NCI-H146 treated with DMSO at 0.1 percent for 48 hours (cell line): Measurements from ENCODE around the gene RAB27B.

Experiments
- DNase-seq: peaks from one replicate; lab custom pipeline; 2025; ENCODE audit not compliant: unreplicated experiment; lab: John Stamatoyannopoulos, UW

The RAB27B gene

DNA sequence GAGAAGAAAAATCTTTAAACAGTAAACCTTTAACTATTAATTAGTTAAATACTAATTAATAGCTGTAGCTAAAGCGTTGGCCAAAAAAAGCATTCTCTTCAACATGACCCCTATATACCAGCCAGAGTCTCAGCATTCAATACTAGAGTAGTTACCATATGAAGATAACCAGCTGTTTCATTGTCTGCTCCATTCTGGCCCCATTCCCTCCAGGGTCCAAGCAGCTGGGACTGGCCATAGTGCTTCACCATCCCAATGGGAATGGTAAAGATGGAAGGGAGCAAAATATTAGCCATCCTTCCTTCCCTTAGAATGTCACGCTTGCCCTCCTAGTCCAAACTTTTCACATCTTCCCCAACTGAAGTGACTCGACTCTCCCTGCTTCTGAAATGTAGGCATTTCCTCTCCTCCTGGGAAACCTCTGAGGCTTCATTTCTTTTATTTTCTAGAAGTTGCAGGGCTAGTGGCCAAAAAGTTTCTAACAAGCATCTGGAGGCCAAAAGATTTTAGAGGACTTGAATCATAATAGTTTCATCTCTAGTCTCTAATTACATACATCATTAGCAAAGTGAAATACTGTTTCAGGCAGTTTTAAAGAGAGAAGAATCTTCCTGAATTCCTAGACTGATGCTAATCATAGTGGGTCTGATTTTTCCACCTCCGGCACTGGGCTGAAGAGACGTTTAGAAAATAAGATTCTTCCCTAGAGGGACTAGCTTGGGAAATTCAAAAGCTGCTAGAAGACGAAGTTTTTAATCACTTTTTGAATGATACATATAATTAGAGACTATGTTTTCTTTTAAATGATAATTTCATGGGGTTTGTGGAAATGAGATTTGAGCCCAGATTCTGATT, 78.3 kb downstream of the RAB27B start:
- no peak for DNase-seq

DNA sequence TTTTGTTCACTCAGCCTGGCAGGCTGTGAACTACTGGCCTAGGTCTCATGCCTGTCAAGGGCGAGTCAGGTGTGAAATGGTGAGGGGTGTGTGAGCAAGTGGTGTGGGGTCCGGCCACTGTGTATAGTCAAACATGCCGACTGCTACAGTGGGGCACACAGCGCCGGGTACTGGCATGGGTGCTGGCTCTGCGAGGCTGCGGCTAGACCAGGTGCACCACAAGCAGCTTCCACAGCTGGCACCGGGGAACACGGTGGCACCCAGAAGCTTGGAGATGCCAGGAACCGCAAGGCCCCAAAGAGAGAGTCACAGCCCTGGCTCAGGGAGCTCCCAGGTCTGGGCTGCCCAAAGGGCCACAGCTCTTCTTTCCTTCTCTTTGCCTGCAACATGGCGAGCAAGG, 81.3 kb downstream of the RAB27B start:
- DNase-seq: no peak

DNA sequence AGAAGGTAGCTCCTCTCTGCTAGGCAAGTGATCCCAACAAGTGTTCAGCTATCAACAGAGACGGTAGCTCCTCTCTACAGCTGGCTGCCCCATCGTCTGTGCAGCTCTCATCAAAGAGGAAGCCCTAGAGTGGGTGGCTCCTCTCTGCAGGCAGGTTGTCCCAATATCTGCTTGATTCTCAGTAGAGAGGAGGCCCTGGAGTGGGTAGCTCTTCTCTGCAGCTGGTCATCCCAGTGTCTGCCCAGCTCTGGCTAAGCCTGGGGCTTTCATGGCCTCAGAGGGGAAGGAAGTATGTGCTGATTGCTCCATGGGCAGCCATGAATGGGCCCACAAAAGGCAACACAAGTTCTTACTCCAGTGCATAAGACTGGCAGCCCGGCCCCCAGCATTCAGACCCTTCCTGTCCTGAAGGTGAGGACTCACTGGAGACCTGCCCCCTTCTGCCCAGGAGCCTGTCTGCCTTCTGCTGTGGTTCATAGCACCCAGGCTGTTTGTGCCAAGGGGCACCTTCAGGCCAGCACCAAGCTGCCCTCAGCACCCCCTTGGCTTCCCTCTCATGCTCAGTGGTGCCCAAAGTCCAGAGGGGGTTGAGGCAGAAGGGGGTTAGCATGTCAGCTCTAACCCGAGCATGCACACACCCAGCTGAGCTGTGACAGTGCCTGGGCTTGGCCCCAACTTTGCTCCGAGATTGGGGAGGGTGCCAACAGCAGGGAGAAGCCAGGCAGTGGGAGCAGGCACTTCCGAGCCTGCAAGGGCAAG, 82.1 kb downstream of the RAB27B start:
- no peak for DNase-seq

DNA sequence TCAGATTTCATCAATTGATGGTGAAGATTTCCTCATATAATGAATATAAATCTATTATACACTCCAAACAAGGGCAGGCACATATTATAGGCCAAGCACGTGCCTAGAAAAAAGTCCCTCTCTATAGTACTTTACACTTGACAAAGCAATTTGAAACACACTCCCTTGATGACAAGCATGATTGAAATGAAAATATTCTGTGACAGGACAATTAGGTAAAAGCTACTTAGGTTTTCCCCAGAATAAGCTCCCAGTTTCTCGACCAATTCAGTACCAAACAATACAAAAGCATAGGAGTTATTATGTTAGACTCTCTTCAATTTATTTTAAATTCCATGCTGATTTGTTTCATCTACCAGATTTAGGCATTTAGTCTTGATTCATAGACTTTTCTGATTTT, 83.3 kb downstream of the RAB27B start:
- DNase-seq: no peak

DNA sequence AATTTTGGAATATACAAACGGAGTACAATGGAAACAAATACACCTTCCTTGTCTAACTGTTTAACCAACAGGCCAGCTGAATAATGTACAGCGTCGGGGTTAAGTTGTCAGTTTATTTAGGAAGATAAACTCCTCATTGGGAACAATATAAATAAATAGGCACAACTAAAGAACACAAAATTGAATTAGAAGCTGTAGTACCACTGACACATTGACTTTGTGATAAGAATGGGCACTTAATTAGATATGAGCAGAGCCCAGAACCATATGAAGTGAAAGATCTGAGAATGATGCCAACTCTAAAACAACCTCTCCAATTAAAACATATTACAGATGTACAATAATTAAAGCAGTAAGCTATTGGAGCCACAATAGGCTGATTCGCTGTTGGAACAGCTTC, 86.5 kb downstream of the RAB27B start:
- DNase-seq: no peak

DNA sequence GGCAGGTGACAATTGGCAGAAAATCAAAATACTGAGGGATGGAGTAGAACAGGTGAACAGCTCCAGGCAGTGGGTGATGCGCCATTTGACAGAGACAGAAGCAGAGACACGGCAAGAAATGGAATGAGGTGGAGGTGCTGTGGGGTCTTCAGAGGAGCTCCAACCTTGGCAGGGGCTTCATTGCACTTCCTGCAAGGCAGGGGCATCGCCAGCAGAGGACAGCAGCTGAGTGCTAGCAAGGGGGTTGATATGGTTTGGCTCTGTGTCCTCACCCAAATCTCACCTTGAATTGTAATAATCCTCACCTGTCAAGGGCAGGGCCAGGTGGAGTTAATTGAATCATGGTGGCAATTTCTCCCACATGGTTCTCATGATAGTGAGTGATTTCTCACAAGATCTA, 88.2 kb downstream of the RAB27B start:
- no peak for DNase-seq

DNA sequence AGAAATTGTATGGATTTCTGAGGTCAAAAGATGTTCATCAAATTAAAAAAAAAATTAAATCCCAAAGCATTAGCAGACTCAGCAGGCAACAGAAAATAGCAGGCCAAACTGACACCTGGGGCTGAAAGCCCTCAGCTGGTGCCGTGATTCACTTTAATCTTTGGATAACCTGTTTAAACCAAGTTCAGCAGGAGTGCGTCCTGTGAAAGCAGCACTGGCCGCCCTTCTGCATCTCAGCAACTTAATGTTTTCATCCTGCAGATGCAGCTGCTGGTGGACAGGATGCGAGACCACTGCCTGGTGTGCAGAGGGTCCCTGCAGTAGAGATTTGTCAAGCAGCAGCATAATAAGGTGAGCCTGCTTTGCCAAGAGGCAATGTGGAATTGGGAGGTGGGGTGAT, 89.8 kb downstream of the RAB27B start:
- no peak for DNase-seq

DNA sequence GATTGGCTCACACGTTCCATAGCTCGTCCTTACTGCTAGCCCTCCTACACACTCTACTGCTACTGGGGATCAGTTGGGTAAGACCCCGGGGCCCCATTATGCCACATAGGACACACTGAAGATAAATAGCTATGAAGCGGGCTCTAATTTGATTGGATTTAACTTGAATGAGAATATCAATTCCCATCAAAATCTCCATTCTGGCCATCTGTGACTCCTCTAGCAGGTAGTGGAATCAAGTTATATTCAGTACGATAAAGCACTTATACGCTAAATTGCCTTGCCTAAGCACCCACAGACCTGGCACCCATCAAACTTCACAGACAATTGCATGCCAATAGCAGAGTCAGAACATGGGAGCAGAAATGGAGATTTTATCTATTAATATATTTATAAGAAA, 91.1 kb downstream of the RAB27B start:
- DNase-seq: no peak

DNA sequence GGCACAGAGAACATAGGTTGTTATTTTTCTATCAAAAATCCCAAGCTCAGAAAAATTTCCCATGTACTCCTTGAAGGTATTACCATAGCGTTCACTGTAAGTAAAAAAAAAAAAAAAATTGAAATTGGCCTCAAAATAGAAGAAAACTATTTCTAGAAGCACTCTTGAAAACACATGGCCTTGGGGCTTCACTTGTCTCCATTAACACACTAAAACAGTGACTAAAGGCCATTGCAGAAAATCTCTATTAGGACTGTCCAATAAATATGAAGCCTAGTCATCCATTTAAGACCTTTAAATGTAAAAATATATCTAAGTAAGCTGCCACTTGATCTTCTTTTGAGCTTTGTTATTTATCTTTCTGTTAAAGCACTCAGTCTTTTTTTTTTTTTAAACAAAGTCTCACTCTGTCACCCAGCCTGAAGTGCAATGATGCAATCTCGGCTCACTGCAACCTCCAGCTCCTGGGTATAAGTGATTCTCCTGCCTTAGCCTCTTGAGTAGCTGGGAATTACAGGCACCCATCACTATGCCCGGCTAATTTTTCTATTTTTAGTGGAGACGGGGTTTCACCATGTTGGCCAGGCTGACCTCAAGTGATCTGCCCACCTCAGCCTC, 95.2 kb downstream of the RAB27B start:
- no peak for DNase-seq

DNA sequence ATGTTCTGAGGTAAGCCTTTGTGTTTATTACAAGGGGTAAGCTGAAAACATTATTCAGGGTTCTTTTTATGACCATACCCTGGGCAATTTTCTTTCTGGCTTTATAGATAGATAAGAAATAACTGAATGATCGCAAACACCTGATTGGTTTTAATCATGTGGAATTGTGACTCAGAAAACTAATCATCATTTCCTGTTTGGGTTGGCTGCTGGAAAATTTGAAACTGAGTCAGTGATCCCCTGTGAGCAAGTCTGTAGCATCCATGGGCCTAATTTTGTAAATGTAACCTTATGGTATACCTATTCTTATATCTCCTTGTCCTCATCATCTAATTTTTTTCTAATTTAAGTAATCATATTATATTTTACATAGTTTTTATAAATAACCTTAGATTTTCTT, 96.7 kb downstream of the RAB27B start:
- no peak for DNase-seq

DNA sequence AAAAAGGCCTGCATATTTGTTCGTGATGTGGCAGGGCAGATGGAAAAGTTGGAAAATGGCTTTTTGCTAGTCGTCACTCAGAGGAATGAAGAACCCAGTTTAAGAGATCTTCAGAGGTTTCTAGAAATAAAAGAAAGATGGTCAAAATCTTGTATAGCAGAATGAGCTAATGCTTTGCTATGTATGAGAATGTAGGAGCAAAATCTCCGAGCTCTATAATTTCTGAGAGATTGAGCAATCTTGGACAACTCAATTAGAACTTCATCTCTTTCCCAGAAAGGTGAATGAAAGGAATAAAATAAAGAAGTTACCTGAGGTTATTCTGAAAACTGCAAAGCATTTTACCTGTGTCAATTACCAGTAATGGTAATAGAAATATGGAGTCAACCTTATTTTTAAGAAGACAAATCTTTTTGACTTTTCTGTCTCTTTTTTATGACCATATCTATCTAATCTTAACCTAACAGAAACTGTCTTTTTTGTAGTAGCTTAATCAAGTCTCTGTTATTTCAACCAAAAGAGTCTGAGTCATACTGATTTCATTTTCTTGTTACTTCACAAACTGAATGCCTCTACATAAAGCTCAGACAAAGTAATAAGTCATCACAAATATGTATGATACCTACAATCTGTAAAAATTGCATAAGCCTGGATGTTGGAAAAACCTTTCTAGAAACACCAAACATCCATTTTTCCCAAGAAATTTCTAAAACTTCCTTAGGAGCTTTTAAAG, 98.5 kb downstream of the RAB27B start:
- no peak for DNase-seq

DNA sequence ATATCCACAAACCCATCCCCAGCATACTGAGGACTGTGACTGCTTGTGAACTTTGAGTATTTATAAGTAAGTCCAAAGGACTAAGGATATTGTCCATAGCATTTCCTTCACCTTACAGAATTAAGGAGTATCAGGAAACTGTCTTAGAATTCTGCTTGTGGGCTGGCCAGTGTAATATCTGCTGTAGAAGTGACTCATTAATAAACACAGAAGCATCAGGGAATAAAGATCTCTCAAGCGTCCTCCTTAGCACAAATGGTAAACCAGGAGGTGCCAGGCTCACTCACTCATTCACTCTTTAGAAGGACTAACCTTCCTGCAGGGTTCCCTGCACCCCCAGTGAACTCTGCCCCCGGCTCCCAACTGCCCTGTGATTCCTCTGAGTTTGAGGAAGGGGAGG, 100.0 kb downstream of the RAB27B start:
- DNase-seq: no peak

DNA sequence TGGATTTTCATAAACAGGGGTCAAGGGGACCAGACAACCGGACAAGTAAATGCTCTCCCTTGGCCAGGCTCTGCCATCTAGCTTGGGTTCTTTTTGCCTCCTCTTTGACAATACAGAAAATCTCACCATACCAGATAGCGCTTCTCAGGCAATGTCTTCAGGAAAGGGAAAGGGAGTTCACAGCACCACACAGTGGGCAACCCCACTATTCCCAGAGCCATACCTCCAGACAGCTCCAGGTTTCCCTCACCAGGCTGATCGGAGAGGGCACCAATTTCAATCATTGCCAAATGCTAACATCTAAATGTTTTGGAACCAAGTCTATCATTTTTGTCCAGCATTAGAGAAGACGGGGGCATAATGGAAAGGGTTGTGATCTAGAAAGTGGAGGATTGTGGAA, 102.9 kb downstream of the RAB27B start:
- no peak for DNase-seq

DNA sequence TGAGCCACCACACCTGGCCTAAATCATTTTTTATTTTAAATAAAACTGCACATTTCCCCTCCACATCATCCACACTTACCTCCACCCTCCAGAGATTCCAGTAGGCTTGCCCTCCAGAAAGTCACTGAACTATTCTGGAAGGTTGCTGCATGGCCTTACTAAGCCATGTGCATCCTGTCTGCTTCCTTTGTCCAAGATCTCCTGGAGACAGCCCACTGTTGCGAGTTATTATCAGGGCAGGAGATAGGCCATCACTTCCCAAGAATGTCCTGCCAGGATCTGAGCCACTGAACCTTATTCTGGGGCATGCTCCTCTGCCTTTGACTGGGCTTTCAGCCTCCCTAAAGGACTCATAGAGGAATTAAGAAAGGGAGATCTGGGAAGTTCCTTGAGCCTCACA, 104.2 kb downstream of the RAB27B start:
- no peak for DNase-seq

DNA sequence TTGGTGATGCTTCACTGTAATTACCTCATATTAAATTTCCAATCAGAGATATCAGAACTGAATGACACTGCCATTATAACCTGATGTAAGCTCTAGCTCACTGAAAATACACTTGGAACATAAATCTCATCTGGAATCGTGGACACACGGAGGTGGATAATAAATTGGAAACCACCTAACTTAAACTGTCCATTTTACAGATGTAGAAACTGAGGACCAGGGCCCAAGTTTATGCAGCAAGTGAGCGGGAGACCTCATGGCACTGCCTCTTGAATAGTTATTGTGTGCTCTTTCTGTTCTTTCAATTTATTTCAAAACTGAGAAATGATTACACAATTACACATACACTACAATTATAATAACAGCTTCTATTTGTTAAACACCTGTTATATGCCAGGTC, 110.2 kb downstream of the RAB27B start:
- DNase-seq: no peak

DNA sequence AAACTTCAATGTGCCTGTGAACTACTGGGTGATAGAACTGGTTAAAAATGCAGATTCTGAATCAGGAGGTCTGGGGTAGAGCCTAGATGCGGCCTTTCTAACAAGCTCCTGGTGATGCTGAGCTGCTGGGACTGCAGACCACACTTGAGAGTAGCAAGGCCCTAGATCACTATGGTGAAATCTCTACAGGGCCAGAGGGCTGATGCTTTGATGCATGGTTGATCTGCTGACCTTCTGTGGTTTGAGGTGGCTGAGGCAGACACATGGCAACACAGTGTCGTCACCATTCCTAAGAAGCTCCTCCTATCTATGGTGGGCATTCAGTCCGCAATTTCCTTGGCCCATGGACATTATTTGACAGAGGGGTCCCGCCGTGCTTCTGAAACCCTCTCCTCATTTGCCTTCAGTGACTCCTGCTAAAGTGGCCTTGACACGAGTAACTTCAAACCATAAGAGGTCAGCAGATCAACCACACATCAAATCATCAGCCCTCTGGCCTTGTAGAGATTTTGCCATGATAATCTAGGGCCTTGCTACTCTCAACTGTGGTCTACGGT, 111.2 kb downstream of the RAB27B start:
- DNase-seq: no peak

DNA sequence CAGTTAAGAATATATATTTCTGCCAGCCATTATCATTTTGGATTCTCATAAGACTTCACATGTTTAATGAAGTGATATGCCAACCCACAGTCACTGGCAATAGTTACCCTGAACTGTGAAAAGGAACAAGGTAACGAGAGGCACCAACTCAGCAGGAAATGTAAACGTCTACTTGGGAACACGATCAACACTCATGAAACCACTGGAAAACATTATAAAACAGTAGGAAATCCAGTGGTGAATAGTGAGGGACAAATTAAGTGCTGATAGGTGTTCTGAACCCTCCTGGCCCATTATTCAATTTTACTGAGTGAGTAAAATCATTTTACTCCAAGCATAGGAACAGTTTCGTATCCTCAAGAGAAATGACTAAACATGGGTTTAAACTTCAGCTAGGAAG, 113.9 kb downstream of the RAB27B start:
- DNase-seq: no peak

DNA sequence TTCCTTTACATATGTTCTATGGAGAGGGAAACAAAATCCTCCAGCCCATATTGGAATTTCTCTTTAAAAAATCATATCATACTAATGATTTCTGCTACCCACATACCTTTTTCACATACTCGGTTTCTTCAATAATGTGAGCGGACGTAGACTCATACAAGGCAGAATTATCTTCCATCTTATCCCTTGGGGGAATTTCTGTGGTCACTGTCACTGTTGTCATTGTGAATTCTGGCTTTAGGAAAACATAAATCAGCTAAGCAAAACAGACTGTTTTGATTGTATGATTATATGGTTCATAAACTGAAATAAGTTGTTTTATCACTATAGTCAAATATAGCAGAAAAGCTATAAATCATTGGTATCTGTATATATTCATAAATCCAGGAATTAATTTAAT, 114.3 kb downstream of the RAB27B start:
- no peak for DNase-seq
